Measurements from ENCODE around the gene CLK3. TPM values are rescaled to one million over a fixed set of nuclear protein-coding genes. Genes with fewer than 3 reads are reported as not detected.
"Not testable (repeated sequence)": the region's sequence is repeated elsewhere in the genome, so short reads cannot be mapped to it uniquely, and the experiment has no call there.

The CLK3 gene
- total RNA-seq, result 74.8 and 92.0 TPM in 2 replicates

GRCh38 chr15:74615508-74616365, at the start of gene CLK3:
Gene CLK3 (plus strand): TSS chr15:74615836. CDS start chr15:74619197, 3,361 bp downstream.
- DNase-seq (ENCODE audit: low read depth), result peak; percentile 68

- no peak for DNase-seq (ENCODE audit: low read depth)
These were observed 47.0 kb upstream of the CLK3 start for GRCh38 chr15:74568594-74568993.

- no peak for DNase-seq (ENCODE audit: low read depth)
These were observed 45.9 kb upstream of the CLK3 start for GRCh38 chr15:74569731-74570070.

- DNase-seq (ENCODE audit: low read depth), result no peak
These were observed 44.4 kb upstream of the CLK3 start for GRCh38 chr15:74571191-74571590.

GRCh38 chr15:74573987-74574386, 41.6 kb upstream of the CLK3 start:
- DNase-seq (ENCODE audit: low read depth), result peak; percentile 6

GRCh38 chr15:74578496-74578994, 37.1 kb upstream of the CLK3 start:
- DNase-seq (ENCODE audit: low read depth), result no peak

GRCh38 chr15:74579001-74579400, 36.6 kb upstream of the CLK3 start:
- DNase-seq (ENCODE audit: low read depth), result no peak

GRCh38 chr15:74580538-74581350, 34.9 kb upstream of the CLK3 start:
- no peak for DNase-seq (ENCODE audit: low read depth)

- DNase-seq (ENCODE audit: low read depth), result no peak
These were observed 31.4 kb upstream of the CLK3 start for GRCh38 chr15:74584204-74584603.

GRCh38 chr15:74584779-74585178, 30.9 kb upstream of the CLK3 start:
- DNase-seq (ENCODE audit: low read depth), result no peak

- DNase-seq (ENCODE audit: low read depth), result no peak
These were observed 30.4 kb upstream of the CLK3 start for GRCh38 chr15:74585191-74585590.

- no peak for DNase-seq (ENCODE audit: low read depth)
These were observed 29.8 kb upstream of the CLK3 start for GRCh38 chr15:74585857-74586256.

GRCh38 chr15:74589826-74590225, 25.8 kb upstream of the CLK3 start:
- DNase-seq (ENCODE audit: low read depth), result no peak

- DNase-seq (ENCODE audit: low read depth), result no peak
These were observed 23.4 kb upstream of the CLK3 start for GRCh38 chr15:74592222-74592621.

- no peak for DNase-seq (ENCODE audit: low read depth)
These were observed 22.5 kb upstream of the CLK3 start for GRCh38 chr15:74593122-74593521.

- no peak for DNase-seq (ENCODE audit: low read depth)
These were observed 21.2 kb upstream of the CLK3 start for GRCh38 chr15:74594455-74594854.

GRCh38 chr15:74595271-74595670, 20.4 kb upstream of the CLK3 start:
- no peak for DNase-seq (ENCODE audit: low read depth)

GRCh38 chr15:74596736-74597135, 18.9 kb upstream of the CLK3 start:
- not testable (repeated sequence) for DNase-seq (ENCODE audit: low read depth)

GRCh38 chr15:74597146-74597705, 18.4 kb upstream of the CLK3 start:
- DNase-seq (ENCODE audit: low read depth), result not testable (repeated sequence)

GRCh38 chr15:74598126-74598842, 17.4 kb upstream of the CLK3 start:
- DNase-seq (ENCODE audit: low read depth), result peak; percentile 81

GRCh38 chr15:74599156-74599555, 16.5 kb upstream of the CLK3 start:
- DNase-seq (ENCODE audit: low read depth), result no peak
